ENCODE data around the gene NAMPT. TPM values are rescaled to one million over a fixed set of nuclear protein-coding genes. Genes with fewer than 3 reads are reported as not detected.

Gene NAMPT
- total RNA-seq, 1 experiment from 2014 or later = 80.8 TPM

DNA sequence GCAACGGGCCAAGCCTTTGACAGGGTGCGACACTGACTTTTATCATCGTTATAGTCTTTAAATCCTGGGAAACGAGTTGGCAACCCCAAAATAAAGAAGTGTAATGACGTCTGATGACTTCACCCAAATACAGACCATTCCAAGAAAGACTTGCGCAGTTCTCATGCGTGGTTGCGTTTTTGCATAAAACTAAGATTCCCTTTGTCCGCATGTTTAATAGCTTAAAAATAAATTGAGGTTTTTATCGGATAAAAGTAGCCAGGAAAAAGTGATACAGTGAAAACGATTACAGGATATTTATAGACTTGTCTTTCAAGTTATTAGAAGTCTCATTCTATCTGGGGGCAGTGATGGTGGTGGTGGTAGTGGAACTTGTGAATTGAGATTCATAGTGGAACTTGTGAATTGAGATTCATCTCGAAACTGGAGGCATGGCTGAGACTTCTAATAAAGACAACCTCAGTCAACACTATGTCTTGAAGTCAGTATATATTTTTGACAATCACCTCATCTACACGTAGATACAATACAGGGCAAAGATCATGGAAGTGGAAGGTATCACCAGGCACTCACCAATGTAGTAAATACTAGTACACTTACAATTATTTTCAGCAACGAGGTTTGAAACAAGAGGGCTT lies 1.2 kb upstream of the NAMPT start:
- TF ChIP-seq TCF7L2 (IDR thresholded peaks at IDR 0.05; ENCODE audit: low read depth, low read length) = no peak; the same call in 1 of the 2 replicates
- Histone ChIP-seq H3K4me1 (ENCODE audit: control insufficient read depth, insufficient read depth, low read length) (peaks cover 17% of the 10 kb centered on the region), H3K27me3 (ENCODE audit: control insufficient read depth, insufficient read depth, low read length) (no peaks in the 10 kb centered on the region), H3K27ac (ENCODE audit: low read length) (peak overlapping the region; percentile 98), H3K4me3 (ENCODE audit: low read depth in 2 of 2, low read length in 2 of 2) (peak overlapping the region; percentile 93 to 96), H3K36me3 (ENCODE audit: control insufficient read depth, insufficient read depth, low read length) (peaks cover 4% of the 10 kb centered on the region), H3K9me3 (ENCODE audit: control insufficient read depth, insufficient read depth, low read depth, low read length) (no peaks in the 10 kb centered on the region)
- CTCF ChIA-PET = interaction anchor here (1.3 kb wide), 1 partner anchor 450 kb away, joined by 4 read pairs; no protein-coding TSS in a partner anchor
- ATAC-seq (no peak), DNase-seq (ENCODE audit: low read depth, low spot score) (peak; percentile 25)
- intact Hi-C loops (cut with micrococcal nuclease; ENCODE audit: unreplicated experiment) (no loop called here), in situ Hi-C loops (cut with HindIII; ENCODE audit: low pct_unique_long_range_greater_than_20kb, low sequenced_read_pairs) (no loop called here)
- BruUV-seq (replicated peaks) = no TSS peak
- POLR2A ChIA-PET = no interaction called here

DNA sequence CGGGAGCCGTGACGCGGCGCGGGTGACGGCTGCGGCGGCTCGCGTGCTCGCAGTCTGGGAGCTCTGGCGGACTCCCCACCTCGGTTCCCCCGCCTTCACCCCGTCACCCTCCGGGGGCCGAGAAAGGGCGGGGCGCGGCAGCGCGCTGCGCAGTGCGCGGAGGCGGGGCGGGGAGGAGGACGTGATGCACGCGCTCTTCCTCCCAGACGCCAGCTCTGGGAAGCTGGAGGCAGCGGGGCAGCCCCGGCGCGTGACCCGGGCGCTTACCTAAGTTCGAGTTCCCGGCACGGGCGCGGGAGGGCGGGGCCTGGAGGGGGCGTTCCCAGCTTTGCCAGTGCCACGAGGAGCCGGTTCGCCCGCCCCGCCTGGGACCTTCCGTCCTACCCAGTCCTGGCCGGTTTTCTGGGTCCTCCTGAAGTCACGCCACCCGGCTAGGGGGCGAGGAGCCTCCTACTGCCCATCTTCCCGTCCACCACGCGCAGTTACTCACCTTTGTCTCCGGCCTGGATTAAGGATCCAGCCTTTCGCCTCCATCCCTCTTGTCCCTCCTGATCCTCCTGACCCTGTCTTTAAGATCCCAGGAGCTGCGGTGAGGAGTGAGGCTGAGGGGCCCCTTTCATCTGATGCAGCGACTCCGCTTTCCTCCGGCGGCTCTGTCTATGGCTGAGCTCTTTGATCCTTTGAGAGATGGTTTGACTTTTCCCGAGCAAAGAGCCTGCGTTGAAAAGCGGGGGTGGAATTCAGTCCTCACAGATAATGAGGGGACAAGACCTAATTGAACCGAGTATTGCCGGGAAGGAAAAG lies 470 bp upstream of the NAMPT start:
- H3K27ac ChIP-seq (ENCODE audit: low read length) = peak overlapping the region; percentile 98
- H3K36me3 ChIP-seq (ENCODE audit: control insufficient read depth, insufficient read depth, low read length) = peaks cover 4% of the 10 kb centered on the region
- peak; percentile 95 for ATAC-seq
- peak; percentile 98 for DNase-seq (ENCODE audit: low read depth, low spot score)
- in situ Hi-C loops (cut with HindIII; ENCODE audit: low pct_unique_long_range_greater_than_20kb, low sequenced_read_pairs) (no loop called here), intact Hi-C loops (cut with micrococcal nuclease; ENCODE audit: unreplicated experiment) (no loop called here)
- peak overlapping the region; percentile 93 to 96 for H3K4me3 ChIP-seq (ENCODE audit: low read depth in 2 of 2, low read length in 2 of 2)
- CTCF ChIA-PET = interaction anchor here (0.9 to 1.3 kb wide), 3 partner anchors 108 to 451 kb away, joined by 3 to 7 read pairs (median 4); no protein-coding TSS in a partner anchor
- TF ChIP-seq TCF7L2 (IDR thresholded peaks at IDR 0.05; ENCODE audit: low read depth, low read length) (peak; percentile 80), POLR2AphosphoS5 (IDR thresholded peaks at IDR 0.05; ENCODE audit: low read depth, low read length) (peak; percentile 78), SIN3A (IDR thresholded peaks at IDR 0.05; ENCODE audit: borderline replicate concordance, insufficient read depth, low read depth, low read length) (peak; percentile 80; the same call in 1 of the 2 replicates), REST (IDR thresholded peaks at IDR 0.05; ENCODE audit: insufficient read depth in 1 of 2, low read depth in 2 of 2, low read length in 1 of 2) (no peak)
- TF ChIP-seq, protein P1, sequence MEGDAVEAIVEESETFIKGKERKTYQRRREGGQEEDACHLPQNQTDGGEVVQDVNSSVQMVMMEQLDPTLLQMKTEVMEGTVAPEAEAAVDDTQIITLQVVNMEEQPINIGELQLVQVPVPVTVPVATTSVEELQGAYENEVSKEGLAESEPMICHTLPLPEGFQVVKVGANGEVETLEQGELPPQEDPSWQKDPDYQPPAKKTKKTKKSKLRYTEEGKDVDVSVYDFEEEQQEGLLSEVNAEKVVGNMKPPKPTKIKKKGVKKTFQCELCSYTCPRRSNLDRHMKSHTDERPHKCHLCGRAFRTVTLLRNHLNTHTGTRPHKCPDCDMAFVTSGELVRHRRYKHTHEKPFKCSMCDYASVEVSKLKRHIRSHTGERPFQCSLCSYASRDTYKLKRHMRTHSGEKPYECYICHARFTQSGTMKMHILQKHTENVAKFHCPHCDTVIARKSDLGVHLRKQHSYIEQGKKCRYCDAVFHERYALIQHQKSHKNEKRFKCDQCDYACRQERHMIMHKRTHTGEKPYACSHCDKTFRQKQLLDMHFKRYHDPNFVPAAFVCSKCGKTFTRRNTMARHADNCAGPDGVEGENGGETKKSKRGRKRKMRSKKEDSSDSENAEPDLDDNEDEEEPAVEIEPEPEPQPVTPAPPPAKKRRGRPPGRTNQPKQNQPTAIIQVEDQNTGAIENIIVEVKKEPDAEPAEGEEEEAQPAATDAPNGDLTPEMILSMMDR (IDR thresholded peaks at IDR 0.05) = no peak
- POLR2A ChIA-PET = interaction anchor here (0.6 kb wide), 2 partner anchors 14 to 62 kb away, joined by 4 to 5 read pairs; no protein-coding TSS in a partner anchor
- TSS peak; percentile 98 for BruUV-seq (replicated peaks)
- peaks cover 17% of the 10 kb centered on the region for H3K4me1 ChIP-seq (ENCODE audit: control insufficient read depth, insufficient read depth, low read length)
- no peaks in the 10 kb centered on the region for H3K9me3 ChIP-seq (ENCODE audit: control insufficient read depth, insufficient read depth, low read depth, low read length)
- H3K27me3 ChIP-seq (ENCODE audit: control insufficient read depth, insufficient read depth, low read length) = no peaks in the 10 kb centered on the region
